ENCODE measurements around the gene YJU2.

The YJU2 gene

DNA sequence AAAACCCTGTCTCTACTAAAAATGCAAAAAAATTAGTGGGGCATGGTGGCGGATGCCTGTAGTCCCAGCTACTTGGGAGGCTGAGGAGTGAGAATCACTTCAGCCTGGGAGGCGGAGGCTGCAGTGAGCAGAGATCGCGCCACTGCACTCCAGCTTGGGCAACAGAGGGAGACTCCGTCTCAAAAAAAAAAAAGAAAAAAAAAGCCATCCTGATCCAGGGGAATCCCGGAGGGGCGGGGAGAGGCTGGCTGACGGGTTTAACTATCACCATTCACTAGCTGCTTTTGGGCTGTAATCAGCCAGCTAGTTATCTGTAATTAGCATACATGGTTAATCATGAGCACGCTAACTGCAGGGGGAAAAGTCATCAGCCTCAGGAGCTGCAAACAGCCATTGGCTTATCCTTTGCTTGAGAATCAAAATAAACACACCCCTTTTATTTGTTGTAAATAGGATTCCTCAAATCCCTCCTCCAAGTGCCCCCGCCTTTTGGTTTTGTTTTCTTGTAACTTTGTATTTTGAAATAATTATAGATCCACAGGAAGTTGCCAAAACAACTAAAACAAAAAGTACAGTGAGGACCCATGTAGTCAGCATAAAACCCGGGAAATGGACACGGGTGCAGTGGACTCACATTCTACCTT lies 67.1 kb downstream of the YJU2 start:
- no peaks in the 10 kb centered on the region for H3K9me3 ChIP-seq (ENCODE audit: control insufficient read depth in 2 of 2, low read length in 2 of 2)
- H3K27ac ChIP-seq (ENCODE audit: low read depth in 2 of 2, low read length in 2 of 2): no peak overlapping the region
- H3K9ac ChIP-seq (ENCODE audit: low read depth in 1 of 2, low read length in 2 of 2): no peak overlapping the region
- no peaks in the 10 kb centered on the region for H3K36me3 ChIP-seq (ENCODE audit: control insufficient read depth in 2 of 2, insufficient read depth in 2 of 2, low read length in 2 of 2)
- no peaks in the 10 kb centered on the region for H3K27me3 ChIP-seq (ENCODE audit: control insufficient read depth in 2 of 2, insufficient read depth in 2 of 2, low read length in 2 of 2)
- no peaks in the 10 kb centered on the region for H3K4me1 ChIP-seq (ENCODE audit: control insufficient read depth in 2 of 2, insufficient read depth in 2 of 2, low read length in 2 of 2)
- no peak overlapping the region for H3K4me3 ChIP-seq (ENCODE audit: low read length in 2 of 2)

DNA sequence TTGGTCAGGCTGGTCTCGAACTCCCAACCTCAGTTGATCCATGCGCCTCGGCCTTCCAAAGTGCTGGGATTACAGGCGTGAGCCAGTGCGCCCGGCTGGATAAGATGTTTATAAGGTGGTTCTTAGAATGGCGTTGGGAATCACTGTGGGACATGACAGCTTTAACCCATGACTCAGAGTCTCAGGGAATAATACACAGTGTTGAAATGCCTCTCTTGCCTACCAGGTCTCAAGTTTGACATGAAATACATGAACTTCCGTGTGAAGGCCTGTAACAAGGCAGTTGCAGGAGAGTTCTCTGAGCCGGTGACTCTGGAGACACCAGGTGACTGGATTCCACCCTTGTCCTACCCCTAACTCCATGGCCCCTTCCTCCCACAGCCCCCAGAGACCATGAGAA lies 70.1 kb downstream of the YJU2 start:
- no peaks in the 10 kb centered on the region for H3K9me3 ChIP-seq (ENCODE audit: control insufficient read depth in 2 of 2, low read length in 2 of 2)
- no peak overlapping the region for H3K4me3 ChIP-seq (ENCODE audit: low read length in 2 of 2)
- H3K27me3 ChIP-seq (ENCODE audit: control insufficient read depth in 2 of 2, insufficient read depth in 2 of 2, low read length in 2 of 2): no peaks in the 10 kb centered on the region
- no peaks in the 10 kb centered on the region for H3K36me3 ChIP-seq (ENCODE audit: control insufficient read depth in 2 of 2, insufficient read depth in 2 of 2, low read length in 2 of 2)
- H3K27ac ChIP-seq (ENCODE audit: low read depth in 2 of 2, low read length in 2 of 2): no peak overlapping the region
- no peaks in the 10 kb centered on the region for H3K4me1 ChIP-seq (ENCODE audit: control insufficient read depth in 2 of 2, insufficient read depth in 2 of 2, low read length in 2 of 2)
- H3K9ac ChIP-seq (ENCODE audit: low read depth in 1 of 2, low read length in 2 of 2): no peak overlapping the region

DNA sequence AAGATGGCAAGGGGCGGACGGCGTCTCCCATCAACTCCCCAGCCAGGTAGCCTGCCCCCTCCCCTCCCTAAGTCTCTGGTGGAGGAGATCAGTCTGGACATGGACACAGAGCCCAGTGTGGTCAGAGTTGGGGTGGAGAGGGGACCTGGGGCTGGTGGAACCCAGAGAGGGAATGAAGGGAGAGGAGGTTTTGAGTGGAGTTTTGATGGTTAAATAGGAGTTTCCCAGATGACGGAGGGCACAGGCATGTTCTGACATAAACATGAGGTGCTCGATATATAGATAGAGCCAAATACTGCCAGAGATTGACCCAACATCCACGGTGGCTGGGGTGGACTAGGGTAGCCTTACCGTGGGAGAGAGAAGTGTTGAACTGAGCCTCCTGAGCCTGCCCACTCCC lies 71.6 kb downstream of the YJU2 start:
- H3K27me3 ChIP-seq (ENCODE audit: control insufficient read depth in 2 of 2, insufficient read depth in 2 of 2, low read length in 2 of 2): no peaks in the 10 kb centered on the region
- H3K9ac ChIP-seq (ENCODE audit: low read depth in 1 of 2, low read length in 2 of 2): no peak overlapping the region
- no peak overlapping the region for H3K27ac ChIP-seq (ENCODE audit: low read depth in 2 of 2, low read length in 2 of 2)
- no peaks in the 10 kb centered on the region for H3K36me3 ChIP-seq (ENCODE audit: control insufficient read depth in 2 of 2, insufficient read depth in 2 of 2, low read length in 2 of 2)
- H3K4me3 ChIP-seq (ENCODE audit: low read length in 2 of 2): no peak overlapping the region
- peaks cover 0 to 2% of the 10 kb centered on the region in 2 donors for H3K4me1 ChIP-seq (ENCODE audit: control insufficient read depth in 2 of 2, insufficient read depth in 2 of 2, low read length in 2 of 2)
- H3K9me3 ChIP-seq (ENCODE audit: control insufficient read depth in 2 of 2, low read length in 2 of 2): no peaks in the 10 kb centered on the region
